ENCODE results near the gene SUSD4.

Gene SUSD4, protein sequence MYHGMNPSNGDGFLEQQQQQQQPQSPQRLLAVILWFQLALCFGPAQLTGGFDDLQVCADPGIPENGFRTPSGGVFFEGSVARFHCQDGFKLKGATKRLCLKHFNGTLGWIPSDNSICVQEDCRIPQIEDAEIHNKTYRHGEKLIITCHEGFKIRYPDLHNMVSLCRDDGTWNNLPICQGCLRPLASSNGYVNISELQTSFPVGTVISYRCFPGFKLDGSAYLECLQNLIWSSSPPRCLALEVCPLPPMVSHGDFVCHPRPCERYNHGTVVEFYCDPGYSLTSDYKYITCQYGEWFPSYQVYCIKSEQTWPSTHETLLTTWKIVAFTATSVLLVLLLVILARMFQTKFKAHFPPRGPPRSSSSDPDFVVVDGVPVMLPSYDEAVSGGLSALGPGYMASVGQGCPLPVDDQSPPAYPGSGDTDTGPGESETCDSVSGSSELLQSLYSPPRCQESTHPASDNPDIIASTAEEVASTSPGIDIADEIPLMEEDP

DNA sequence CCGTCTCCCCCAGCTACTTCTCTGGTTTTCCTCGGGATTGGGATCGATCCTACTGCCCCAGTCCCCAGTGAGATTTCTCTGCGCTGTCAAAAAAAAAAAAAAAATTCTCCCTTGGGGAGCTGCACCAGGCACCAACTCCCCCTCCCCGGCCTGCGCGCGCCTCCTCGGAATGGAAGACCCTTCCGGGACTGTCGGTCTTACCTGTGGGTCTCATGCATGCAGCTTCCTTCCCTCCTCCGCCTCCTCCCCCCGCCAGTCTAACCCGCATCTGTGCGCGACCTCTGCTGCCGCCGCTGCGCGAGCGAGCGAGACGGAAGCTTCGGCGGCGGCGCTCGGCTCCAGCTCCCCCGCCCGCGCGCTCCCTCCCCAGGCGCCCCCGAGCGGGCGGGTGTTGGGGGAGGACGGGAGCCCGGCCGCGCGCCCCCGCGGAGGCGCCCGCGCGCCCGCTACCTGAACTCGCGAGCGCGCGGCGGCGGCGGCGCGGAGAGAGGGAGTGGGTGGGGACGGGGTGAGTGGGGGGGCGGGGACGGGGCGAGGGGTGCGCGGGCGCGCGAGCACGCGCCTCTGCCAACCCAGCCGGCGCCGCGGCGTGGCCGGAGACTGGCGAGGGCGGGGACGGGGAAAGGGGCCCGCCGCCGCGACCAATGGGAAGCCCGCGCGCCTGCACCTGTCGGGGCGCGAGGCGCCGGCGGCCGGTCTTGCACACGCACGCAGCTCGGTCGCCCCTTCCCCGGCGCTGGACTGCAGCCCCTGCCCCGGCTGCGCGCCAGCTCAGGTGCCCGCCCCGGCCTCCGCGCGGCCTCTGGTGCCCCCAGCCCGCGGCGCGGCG is at the start of gene SUSD4:
Gene SUSD4 (minus strand): TSS at position 321 of the 829 bp plus-strand sequence. CDS start 751 bp downstream, outside the sequence.
- H3K36me3 ChIP-seq (ENCODE audit: control insufficient read depth in 1 of 2, insufficient read depth in 2 of 2, low read length in 2 of 2) = no peaks in the 10 kb centered on the region
- no peak within 1 kb of the TSS for H3K9ac ChIP-seq (ENCODE audit: low read depth in 1 of 2, low read length in 2 of 2)
- peaks cover 2 to 9% of the 10 kb centered on the region in 2 donors for H3K4me1 ChIP-seq (ENCODE audit: control insufficient read depth in 1 of 2, insufficient read depth in 2 of 2, low read length in 2 of 2)
- no peak within 1 kb of the TSS for H3K27ac ChIP-seq (ENCODE audit: low read depth, low read length)
- no peaks in the 10 kb centered on the region for H3K9me3 ChIP-seq (ENCODE audit: control insufficient read depth in 1 of 2, low read length in 2 of 2)
- H3K4me3 ChIP-seq (ENCODE audit: low read depth in 1 of 2, low read length in 2 of 2) = peak within 1 kb of the TSS; percentile 56 to 65
- peaks cover 39 to 47% of the 10 kb centered on the region in 2 donors for H3K27me3 ChIP-seq (ENCODE audit: control insufficient read depth in 1 of 2, insufficient read depth in 2 of 2, low read length in 2 of 2)

DNA sequence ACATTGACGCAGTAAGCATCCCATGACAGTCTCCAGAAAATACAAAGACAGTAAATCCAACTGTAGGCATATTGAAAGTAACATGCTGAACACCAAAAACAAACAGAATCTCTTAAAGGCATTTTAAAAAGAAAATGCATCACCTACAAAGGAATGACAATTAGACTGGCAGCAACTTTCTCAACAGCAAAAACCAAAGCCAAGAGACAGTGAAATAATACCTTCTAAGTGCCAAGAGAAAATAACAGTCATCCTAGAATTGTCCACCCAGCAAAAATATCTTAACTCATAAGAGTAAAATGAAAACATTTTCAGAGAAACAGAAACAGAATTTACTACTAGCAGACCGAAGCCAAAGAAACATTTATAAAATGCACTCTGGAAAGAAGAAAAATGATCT is 49.2 kb upstream of the SUSD4 start:
- Histone ChIP-seq H3K4me1 (ENCODE audit: control insufficient read depth in 1 of 2, insufficient read depth in 2 of 2, low read length in 2 of 2) (no peaks in the 10 kb centered on the region), H3K9me3 (ENCODE audit: control insufficient read depth in 1 of 2, low read length in 2 of 2) (no peaks in the 10 kb centered on the region), H3K27ac (ENCODE audit: low read depth, low read length) (no peak overlapping the region), H3K4me3 (ENCODE audit: low read depth in 1 of 2, low read length in 2 of 2) (no peak overlapping the region), H3K9ac (ENCODE audit: low read depth in 1 of 2, low read length in 2 of 2) (no peak overlapping the region), H3K36me3 (ENCODE audit: control insufficient read depth in 1 of 2, insufficient read depth in 2 of 2, low read length in 2 of 2) (no peaks in the 10 kb centered on the region), H3K27me3 (ENCODE audit: control insufficient read depth in 1 of 2, insufficient read depth in 2 of 2, low read length in 2 of 2) (no peaks in the 10 kb centered on the region)

DNA sequence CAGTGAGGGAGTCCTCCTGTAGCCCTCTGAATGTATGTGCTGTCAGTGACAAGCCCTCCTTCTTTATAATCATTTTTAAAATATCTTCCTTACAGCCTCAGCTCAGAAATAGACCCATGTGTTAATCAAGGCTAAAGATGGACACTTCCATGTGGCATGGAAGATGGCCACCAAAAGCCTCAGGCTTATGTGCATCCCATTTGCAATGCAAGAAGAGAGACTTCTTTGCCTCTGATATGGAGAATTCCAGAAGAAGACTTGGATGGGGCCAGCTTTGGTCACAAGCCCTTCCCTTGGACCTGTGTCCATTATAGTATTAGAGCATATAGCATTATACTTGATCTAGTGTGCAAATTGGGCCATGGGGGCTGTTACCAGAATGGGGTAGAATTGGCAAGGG is 47.7 kb upstream of the SUSD4 start:
- Histone ChIP-seq H3K9ac (ENCODE audit: low read depth in 1 of 2, low read length in 2 of 2) (no peak overlapping the region), H3K27ac (ENCODE audit: low read depth, low read length) (no peak overlapping the region), H3K4me1 (ENCODE audit: control insufficient read depth in 1 of 2, insufficient read depth in 2 of 2, low read length in 2 of 2) (no peaks in the 10 kb centered on the region)

DNA sequence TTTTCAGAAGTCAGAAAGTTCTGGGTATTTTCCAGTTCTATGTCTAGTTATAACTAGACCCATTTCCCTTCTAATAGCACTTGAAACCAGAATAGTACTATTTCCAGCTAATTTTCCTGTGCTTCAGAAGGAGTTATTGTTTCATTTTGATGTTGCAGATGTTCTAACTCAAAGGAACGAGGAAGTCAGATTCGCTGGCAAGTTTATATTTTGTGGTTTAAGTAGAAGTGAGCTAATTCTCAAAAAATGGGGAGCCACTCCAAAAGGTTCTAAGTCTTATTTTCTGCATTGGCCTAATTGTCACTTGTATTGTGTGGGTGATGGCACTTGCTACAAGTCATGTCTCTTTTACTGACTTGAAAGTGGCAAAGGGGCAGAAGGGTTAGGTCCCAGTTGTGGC is 47.3 kb upstream of the SUSD4 start:
- no peaks in the 10 kb centered on the region for H3K27me3 ChIP-seq (ENCODE audit: control insufficient read depth in 1 of 2, insufficient read depth in 2 of 2, low read length in 2 of 2)
- H3K9ac ChIP-seq (ENCODE audit: low read depth in 1 of 2, low read length in 2 of 2) = no peak overlapping the region
- no peaks in the 10 kb centered on the region for H3K9me3 ChIP-seq (ENCODE audit: control insufficient read depth in 1 of 2, low read length in 2 of 2)
- no peak overlapping the region for H3K27ac ChIP-seq (ENCODE audit: low read depth, low read length)
- H3K4me1 ChIP-seq (ENCODE audit: control insufficient read depth in 1 of 2, insufficient read depth in 2 of 2, low read length in 2 of 2) = no peaks in the 10 kb centered on the region
- H3K36me3 ChIP-seq (ENCODE audit: control insufficient read depth in 1 of 2, insufficient read depth in 2 of 2, low read length in 2 of 2) = no peaks in the 10 kb centered on the region
- H3K4me3 ChIP-seq (ENCODE audit: low read depth in 1 of 2, low read length in 2 of 2) = no peak overlapping the region

More for the DNA sequence above, 47.7 kb upstream of the SUSD4 start:
- no peaks in the 10 kb centered on the region for H3K27me3 ChIP-seq (ENCODE audit: control insufficient read depth in 1 of 2, insufficient read depth in 2 of 2, low read length in 2 of 2)
- no peaks in the 10 kb centered on the region for H3K9me3 ChIP-seq (ENCODE audit: control insufficient read depth in 1 of 2, low read length in 2 of 2)
- H3K4me3 ChIP-seq (ENCODE audit: low read depth in 1 of 2, low read length in 2 of 2) = no peak overlapping the region
- no peaks in the 10 kb centered on the region for H3K36me3 ChIP-seq (ENCODE audit: control insufficient read depth in 1 of 2, insufficient read depth in 2 of 2, low read length in 2 of 2)

DNA sequence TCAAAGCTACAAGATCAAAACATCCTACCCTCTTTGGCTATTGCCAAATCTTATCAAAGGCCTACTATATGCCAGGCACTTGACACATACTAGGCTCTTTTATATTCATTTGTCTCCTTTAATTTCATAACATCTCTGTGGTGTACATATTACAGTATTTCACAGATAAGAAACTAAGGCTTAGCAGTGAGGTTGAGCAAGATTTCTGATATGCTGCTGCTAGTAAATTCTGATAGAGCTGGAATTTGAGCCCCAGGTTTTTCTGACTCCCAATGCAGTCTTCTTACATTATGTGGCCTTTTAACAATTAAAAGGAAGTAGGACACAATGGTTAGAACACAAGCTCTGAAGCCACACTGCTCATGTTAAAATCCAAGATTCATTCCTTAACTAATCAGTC is 46.1 kb upstream of the SUSD4 start:
- Histone ChIP-seq H3K27ac (ENCODE audit: low read depth, low read length) (no peak overlapping the region), H3K4me1 (ENCODE audit: control insufficient read depth in 1 of 2, insufficient read depth in 2 of 2, low read length in 2 of 2) (no peaks in the 10 kb centered on the region), H3K9ac (ENCODE audit: low read depth in 1 of 2, low read length in 2 of 2) (no peak overlapping the region), H3K9me3 (ENCODE audit: control insufficient read depth in 1 of 2, low read length in 2 of 2) (no peaks in the 10 kb centered on the region), H3K27me3 (ENCODE audit: control insufficient read depth in 1 of 2, insufficient read depth in 2 of 2, low read length in 2 of 2) (no peaks in the 10 kb centered on the region), H3K4me3 (ENCODE audit: low read depth in 1 of 2, low read length in 2 of 2) (no peak overlapping the region), H3K36me3 (ENCODE audit: control insufficient read depth in 1 of 2, insufficient read depth in 2 of 2, low read length in 2 of 2) (no peaks in the 10 kb centered on the region)

DNA sequence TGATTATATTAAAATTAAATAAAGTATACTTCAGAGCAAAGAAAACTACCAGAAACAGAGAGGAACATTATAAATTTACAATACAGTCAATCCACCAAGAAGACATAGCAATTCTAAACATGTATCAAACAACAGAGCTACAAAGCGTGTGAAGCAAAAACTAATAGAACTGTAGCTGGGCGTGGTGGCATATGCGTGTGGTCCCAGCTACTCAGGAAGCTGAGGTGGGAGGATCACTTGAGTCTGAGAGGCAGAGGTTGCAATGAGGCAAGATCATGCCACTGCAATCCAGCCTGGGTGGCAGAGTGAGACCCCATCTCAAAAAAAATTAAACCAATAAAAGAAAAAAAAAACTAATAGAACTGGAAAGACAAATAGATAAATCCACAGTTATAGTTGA is 41.5 kb upstream of the SUSD4 start:
- peaks cover 0 to 4% of the 10 kb centered on the region in 2 donors for H3K27me3 ChIP-seq (ENCODE audit: control insufficient read depth in 1 of 2, insufficient read depth in 2 of 2, low read length in 2 of 2)
- H3K4me1 ChIP-seq (ENCODE audit: control insufficient read depth in 1 of 2, insufficient read depth in 2 of 2, low read length in 2 of 2) = no peaks in the 10 kb centered on the region
- H3K9ac ChIP-seq (ENCODE audit: low read depth in 1 of 2, low read length in 2 of 2) = no peak overlapping the region
- no peaks in the 10 kb centered on the region for H3K9me3 ChIP-seq (ENCODE audit: control insufficient read depth in 1 of 2, low read length in 2 of 2)
- H3K27ac ChIP-seq (ENCODE audit: low read depth, low read length) = no peak overlapping the region
- no peaks in the 10 kb centered on the region for H3K36me3 ChIP-seq (ENCODE audit: control insufficient read depth in 1 of 2, insufficient read depth in 2 of 2, low read length in 2 of 2)
- H3K4me3 ChIP-seq (ENCODE audit: low read depth in 1 of 2, low read length in 2 of 2) = no peak overlapping the region

DNA sequence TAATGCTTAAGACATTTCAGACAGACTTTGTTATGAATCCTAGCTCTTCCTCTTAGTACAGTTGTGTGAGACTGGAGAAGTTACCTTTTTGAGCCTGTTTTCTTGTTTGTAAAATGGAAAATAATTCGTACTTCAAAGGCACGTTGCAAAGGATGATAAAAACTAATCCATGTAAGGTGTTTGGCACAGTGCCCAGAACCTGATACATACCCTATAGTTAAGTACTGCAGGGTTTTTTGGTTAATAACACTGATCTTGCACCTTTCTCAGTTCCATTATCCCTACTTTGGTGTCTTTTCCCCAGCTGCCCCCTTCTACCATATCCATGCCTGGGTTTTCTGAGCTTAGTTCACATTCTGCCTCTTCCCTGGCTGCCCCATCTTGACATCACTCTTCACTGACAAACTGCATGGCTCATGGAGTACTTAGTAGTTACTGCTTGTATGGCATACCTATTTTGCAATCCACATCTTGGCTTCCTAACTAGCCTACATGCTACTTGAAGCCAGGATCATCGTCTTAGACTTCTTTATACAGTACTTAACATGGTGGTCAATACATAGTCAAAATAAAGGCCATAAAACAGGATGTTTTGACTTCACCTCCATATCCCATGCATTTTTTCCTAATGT is 39.3 kb upstream of the SUSD4 start:
- no peak overlapping the region for H3K9ac ChIP-seq (ENCODE audit: low read depth in 1 of 2, low read length in 2 of 2)
- peaks cover 0 to 4% of the 10 kb centered on the region in 2 donors for H3K27me3 ChIP-seq (ENCODE audit: control insufficient read depth in 1 of 2, insufficient read depth in 2 of 2, low read length in 2 of 2)
- H3K4me1 ChIP-seq (ENCODE audit: control insufficient read depth in 1 of 2, insufficient read depth in 2 of 2, low read length in 2 of 2) = no peaks in the 10 kb centered on the region
- no peaks in the 10 kb centered on the region for H3K36me3 ChIP-seq (ENCODE audit: control insufficient read depth in 1 of 2, insufficient read depth in 2 of 2, low read length in 2 of 2)
- H3K9me3 ChIP-seq (ENCODE audit: control insufficient read depth in 1 of 2, low read length in 2 of 2) = no peaks in the 10 kb centered on the region
- H3K4me3 ChIP-seq (ENCODE audit: low read depth in 1 of 2, low read length in 2 of 2) = no peak overlapping the region
- H3K27ac ChIP-seq (ENCODE audit: low read depth, low read length) = no peak overlapping the region

DNA sequence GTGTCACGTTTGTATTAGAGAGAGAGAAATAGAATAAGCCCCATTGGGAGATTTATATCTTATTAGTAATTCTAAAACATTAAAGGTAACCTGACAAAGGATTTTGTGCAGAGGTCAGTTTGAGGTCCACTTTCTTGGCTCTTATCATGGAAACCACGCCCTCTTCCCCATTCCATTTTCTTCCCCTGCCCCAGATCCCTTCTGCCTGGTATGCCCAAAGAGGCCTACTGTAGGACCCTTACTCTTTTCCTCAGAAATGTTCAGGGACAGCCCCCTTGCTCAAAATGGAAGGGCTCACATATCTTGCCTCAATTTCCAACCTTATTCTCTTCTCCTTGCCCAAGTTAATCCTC is 38.8 kb upstream of the SUSD4 start:
- H3K9ac ChIP-seq (ENCODE audit: low read depth in 1 of 2, low read length in 2 of 2) = no peak overlapping the region
- H3K27me3 ChIP-seq (ENCODE audit: control insufficient read depth in 1 of 2, insufficient read depth in 2 of 2, low read length in 2 of 2) = peaks cover 0 to 4% of the 10 kb centered on the region in 2 donors
- no peaks in the 10 kb centered on the region for H3K36me3 ChIP-seq (ENCODE audit: control insufficient read depth in 1 of 2, insufficient read depth in 2 of 2, low read length in 2 of 2)
- H3K9me3 ChIP-seq (ENCODE audit: control insufficient read depth in 1 of 2, low read length in 2 of 2) = no peaks in the 10 kb centered on the region
- no peak overlapping the region for H3K27ac ChIP-seq (ENCODE audit: low read depth, low read length)
- H3K4me3 ChIP-seq (ENCODE audit: low read depth in 1 of 2, low read length in 2 of 2) = no peak overlapping the region
- H3K4me1 ChIP-seq (ENCODE audit: control insufficient read depth in 1 of 2, insufficient read depth in 2 of 2, low read length in 2 of 2) = no peaks in the 10 kb centered on the region

DNA sequence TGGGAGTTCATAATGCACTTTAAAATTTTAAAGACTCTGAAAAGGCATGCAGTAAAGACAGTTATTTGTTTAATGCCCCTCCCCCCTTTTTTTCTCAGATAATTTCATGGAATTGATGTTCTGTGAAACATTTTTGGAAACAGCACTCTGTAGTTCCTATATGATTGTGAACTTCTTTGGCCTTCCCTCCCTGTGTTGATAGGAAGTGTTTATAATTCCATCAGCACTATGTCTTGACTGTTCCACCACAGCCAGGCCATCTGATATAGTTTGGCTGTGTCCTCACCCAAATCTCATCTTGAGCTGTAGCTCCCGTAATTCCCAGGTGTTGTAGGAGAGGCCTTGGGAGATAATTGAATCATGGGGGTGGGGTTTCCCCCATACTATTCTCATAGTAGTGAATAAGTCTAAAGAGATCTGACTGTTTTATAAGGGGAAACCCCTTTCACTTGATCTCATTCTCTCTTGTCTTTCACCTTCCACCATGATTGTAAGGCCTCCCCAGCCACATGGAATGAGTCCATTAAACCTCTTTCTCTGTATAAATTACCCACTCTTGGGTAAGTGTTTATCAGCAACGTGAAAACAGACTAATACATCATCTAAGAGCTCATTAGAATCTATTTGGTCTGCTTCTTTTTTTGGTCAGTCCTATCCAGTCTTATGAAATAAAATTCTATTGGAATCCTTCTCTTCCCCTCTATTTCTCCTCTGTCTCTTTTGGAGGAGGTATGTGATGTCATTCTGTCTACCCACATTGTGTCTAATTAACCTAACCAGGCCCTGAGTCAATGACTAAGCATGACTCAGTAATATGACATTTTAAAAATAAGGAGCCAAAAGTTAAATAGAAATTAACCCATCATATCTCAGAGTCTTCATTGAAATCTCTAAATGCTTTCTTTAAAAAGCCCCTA is 38.2 kb upstream of the SUSD4 start:
- Histone ChIP-seq H3K27me3 (ENCODE audit: control insufficient read depth in 1 of 2, insufficient read depth in 2 of 2, low read length in 2 of 2) (peaks cover 0 to 4% of the 10 kb centered on the region in 2 donors), H3K9ac (ENCODE audit: low read depth in 1 of 2, low read length in 2 of 2) (no peak overlapping the region), H3K36me3 (ENCODE audit: control insufficient read depth in 1 of 2, insufficient read depth in 2 of 2, low read length in 2 of 2) (no peaks in the 10 kb centered on the region), H3K9me3 (ENCODE audit: control insufficient read depth in 1 of 2, low read length in 2 of 2) (no peaks in the 10 kb centered on the region), H3K4me1 (ENCODE audit: control insufficient read depth in 1 of 2, insufficient read depth in 2 of 2, low read length in 2 of 2) (no peaks in the 10 kb centered on the region), H3K27ac (ENCODE audit: low read depth, low read length) (no peak overlapping the region), H3K4me3 (ENCODE audit: low read depth in 1 of 2, low read length in 2 of 2) (no peak overlapping the region)
